Measurements from ENCODE around the gene FAM76A. TPM values are rescaled to one million over a fixed set of nuclear protein-coding genes. Genes with fewer than 3 reads are reported as not detected.

Gene FAM76A
- total RNA-seq, 1 experiment from 2014 or later = 9.6 TPM

DNA sequence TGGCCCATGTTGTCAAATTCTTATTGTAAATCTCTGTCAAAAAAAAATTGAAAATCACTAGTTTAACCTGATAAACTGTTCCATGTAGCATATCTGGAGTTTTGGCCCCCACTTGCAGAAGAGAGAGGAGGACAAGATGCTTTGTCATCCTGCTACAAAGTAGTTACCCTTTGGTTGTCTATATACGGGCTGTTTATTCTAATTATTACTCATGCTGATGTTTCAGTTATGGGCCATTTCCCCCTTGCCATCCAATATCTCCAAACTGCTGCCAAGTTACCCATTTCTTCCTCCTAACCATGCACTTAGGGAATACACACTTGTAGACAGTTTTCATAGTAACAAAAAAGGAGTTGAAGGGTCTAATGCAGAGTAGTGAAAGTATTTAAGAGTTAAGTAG, 69.8 kb downstream of the FAM76A start:
- H3K4me2 ChIP-seq (ENCODE audit: low read length) = no peak overlapping the region
- no peak overlapping the region for H3K27ac ChIP-seq (ENCODE audit: low read depth, low read length)
- ChIA-PET POLR2A (no interaction called here), CTCF (no interaction called here), RAD21 (ENCODE audit: low non-redundant PET in 1 of 2, low total read pairs in 2 of 2, uncharacterized antibody in 2 of 2, unreplicated experiment in 2 of 2) (no interaction called here)
- no peaks in the 10 kb centered on the region for H3K27me3 ChIP-seq (ENCODE audit: insufficient read depth, low read length)
- H3K79me2 ChIP-seq (ENCODE audit: insufficient read depth, low read length) = no peaks in the 10 kb centered on the region
- H3K9me3 ChIP-seq (ENCODE audit: control insufficient read depth in 1 of 2, insufficient read depth in 1 of 2, low read depth in 1 of 2, low read length in 2 of 2) = no peaks in the 10 kb centered on the region
- ATAC-seq (no peak), DNase-seq (ENCODE audit: low read depth, low spot score) (no peak)
- H3K4me1 ChIP-seq (ENCODE audit: control insufficient read depth in 1 of 2, insufficient read depth in 2 of 2, low read length in 2 of 2) = no peaks in the 10 kb centered on the region
- H4K20me1 ChIP-seq (ENCODE audit: insufficient read depth) = no peaks in the 10 kb centered on the region
- no peaks in the 10 kb centered on the region for H3K9me2 ChIP-seq (ENCODE audit: insufficient read depth)
- no peak overlapping the region for H2AFZ ChIP-seq (ENCODE audit: low read depth, low read length, poor library complexity, severe bottlenecking)
- intact Hi-C loops (cut with micrococcal nuclease) = no loop called here
- peaks cover 5 to 9% of the 10 kb centered on the region in 2 experiments; a peak in 2 of 4 replicates for H3K36me3 ChIP-seq (ENCODE audit: control insufficient read depth in 1 of 2, insufficient read depth in 2 of 2, low read length in 2 of 2)
- H3K4me3 ChIP-seq (replicated peaks in 1 of 2; ENCODE audit: low read depth in 1 of 2, low read length in 2 of 2) = no peak overlapping the region
- TF ChIP-seq, protein P1, sequence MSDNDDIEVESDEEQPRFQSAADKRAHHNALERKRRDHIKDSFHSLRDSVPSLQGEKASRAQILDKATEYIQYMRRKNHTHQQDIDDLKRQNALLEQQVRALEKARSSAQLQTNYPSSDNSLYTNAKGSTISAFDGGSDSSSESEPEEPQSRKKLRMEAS (IDR thresholded peaks at IDR 0.05) = no peak
- TF ChIP-seq CTCF (IDR thresholded peaks at IDR 0.05 in 2 of 3, conservative IDR thresholded peaks at IDR 0.05 in 1 of 3; ENCODE audit: borderline replicate concordance in 1 of 3, insufficient read depth in 1 of 3, low read depth in 2 of 3, low read length in 2 of 3) (no peak), YY1 (IDR thresholded peaks at IDR 0.05; ENCODE audit: extremely low read depth, insufficient replicate concordance, low read depth, low read length) (no peak), JUND (IDR thresholded peaks at IDR 0.05) (no peak), POLR2A (IDR thresholded peaks at IDR 0.05; ENCODE audit: borderline replicate concordance, extremely low read depth, insufficient read depth, insufficient read length) (no peak), EZH2 (IDR thresholded peaks at IDR 0.05) (no peak), CBX3 (IDR thresholded peaks at IDR 0.05; ENCODE audit: low read depth) (no peak), ZNF274 (IDR thresholded peaks at IDR 0.05; ENCODE audit: low read depth, low read length) (no peak), ATF3 (IDR thresholded peaks at IDR 0.05) (no peak), CEBPB (IDR thresholded peaks at IDR 0.05; ENCODE audit: low read depth) (no peak), ELF1 (IDR thresholded peaks at IDR 0.05; ENCODE audit: borderline replicate concordance, low read depth) (no peak), ZFX (IDR thresholded peaks at IDR 0.05) (no peak), SRF (IDR thresholded peaks at IDR 0.05; ENCODE audit: low read depth) (no peak)
- TF ChIP-seq, protein P2, sequence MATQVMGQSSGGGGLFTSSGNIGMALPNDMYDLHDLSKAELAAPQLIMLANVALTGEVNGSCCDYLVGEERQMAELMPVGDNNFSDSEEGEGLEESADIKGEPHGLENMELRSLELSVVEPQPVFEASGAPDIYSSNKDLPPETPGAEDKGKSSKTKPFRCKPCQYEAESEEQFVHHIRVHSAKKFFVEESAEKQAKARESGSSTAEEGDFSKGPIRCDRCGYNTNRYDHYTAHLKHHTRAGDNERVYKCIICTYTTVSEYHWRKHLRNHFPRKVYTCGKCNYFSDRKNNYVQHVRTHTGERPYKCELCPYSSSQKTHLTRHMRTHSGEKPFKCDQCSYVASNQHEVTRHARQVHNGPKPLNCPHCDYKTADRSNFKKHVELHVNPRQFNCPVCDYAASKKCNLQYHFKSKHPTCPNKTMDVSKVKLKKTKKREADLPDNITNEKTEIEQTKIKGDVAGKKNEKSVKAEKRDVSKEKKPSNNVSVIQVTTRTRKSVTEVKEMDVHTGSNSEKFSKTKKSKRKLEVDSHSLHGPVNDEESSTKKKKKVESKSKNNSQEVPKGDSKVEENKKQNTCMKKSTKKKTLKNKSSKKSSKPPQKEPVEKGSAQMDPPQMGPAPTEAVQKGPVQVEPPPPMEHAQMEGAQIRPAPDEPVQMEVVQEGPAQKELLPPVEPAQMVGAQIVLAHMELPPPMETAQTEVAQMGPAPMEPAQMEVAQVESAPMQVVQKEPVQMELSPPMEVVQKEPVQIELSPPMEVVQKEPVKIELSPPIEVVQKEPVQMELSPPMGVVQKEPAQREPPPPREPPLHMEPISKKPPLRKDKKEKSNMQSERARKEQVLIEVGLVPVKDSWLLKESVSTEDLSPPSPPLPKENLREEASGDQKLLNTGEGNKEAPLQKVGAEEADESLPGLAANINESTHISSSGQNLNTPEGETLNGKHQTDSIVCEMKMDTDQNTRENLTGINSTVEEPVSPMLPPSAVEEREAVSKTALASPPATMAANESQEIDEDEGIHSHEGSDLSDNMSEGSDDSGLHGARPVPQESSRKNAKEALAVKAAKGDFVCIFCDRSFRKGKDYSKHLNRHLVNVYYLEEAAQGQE (IDR thresholded peaks at IDR 0.05; ENCODE audit: low read depth) = no peak
- TF ChIP-seq, protein P3, sequence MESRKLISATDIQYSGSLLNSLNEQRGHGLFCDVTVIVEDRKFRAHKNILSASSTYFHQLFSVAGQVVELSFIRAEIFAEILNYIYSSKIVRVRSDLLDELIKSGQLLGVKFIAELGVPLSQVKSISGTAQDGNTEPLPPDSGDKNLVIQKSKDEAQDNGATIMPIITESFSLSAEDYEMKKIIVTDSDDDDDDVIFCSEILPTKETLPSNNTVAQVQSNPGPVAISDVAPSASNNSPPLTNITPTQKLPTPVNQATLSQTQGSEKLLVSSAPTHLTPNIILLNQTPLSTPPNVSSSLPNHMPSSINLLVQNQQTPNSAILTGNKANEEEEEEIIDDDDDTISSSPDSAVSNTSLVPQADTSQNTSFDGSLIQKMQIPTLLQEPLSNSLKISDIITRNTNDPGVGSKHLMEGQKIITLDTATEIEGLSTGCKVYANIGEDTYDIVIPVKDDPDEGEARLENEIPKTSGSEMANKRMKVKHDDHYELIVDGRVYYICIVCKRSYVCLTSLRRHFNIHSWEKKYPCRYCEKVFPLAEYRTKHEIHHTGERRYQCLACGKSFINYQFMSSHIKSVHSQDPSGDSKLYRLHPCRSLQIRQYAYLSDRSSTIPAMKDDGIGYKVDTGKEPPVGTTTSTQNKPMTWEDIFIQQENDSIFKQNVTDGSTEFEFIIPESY (IDR thresholded peaks at IDR 0.05; ENCODE audit: extremely low read depth, insufficient replicate concordance, low read length) = no peak
- BruUV-seq (replicated peaks) = no TSS peak
- no peak overlapping the region for H3K9ac ChIP-seq (ENCODE audit: low read length)
